Smooth muscle cell (in vitro differentiated cells): ENCODE data around the gene SPINK8. TPM values are rescaled to one million over a fixed set of nuclear protein-coding genes. Genes with fewer than 3 reads are reported as not detected.
"Not testable (repeated sequence)": the region's sequence is repeated elsewhere in the genome, so short reads cannot be mapped to it uniquely, and the experiment has no call there.

Experiments used
- DNase-seq: peaks from one replicate; lab custom pipeline; 2025; ENCODE audit not compliant: unreplicated experiment; lab: John Stamatoyannopoulos, UW
- H2AFZ ChIP-seq: fragments of 200-600 bp; sonication (generic); 2 replicates; pipeline ENCODE4 v1.6.0; 2016; ENCODE audit warnings: antibody characterized with exemption, low read depth, mild to moderate bottlenecking
- H3F3A ChIP-seq: fragments of 200-600 bp; sonication (generic); 2 replicates; pipeline ENCODE4 v1.6.0; 2017; ENCODE audit warnings: antibody characterized with exemption, low read depth
- H3K27ac ChIP-seq: fragments of 200-600 bp; sonication (generic); 2 replicates; pipeline ENCODE4 v1.5.1; 2016; ENCODE audit warnings: low read depth, mild to moderate bottlenecking
- H3K27me3 ChIP-seq: fragments of 200-600 bp; sonication (generic); 2 replicates; pipeline ENCODE4 v1.6.1; 2016; ENCODE audit warnings: low read depth, mild to moderate bottlenecking
- H3K36me3 ChIP-seq: fragments of 200-600 bp; sonication (generic); 2 replicates; pipeline ENCODE4 v1.5.1; 2016; ENCODE audit warnings: low read depth
- H3K4me1 ChIP-seq: fragments of 200-600 bp; sonication (generic); 2 replicates; pipeline ENCODE4 v1.5.1; 2016; ENCODE audit warnings: low read depth
- H3K4me2 ChIP-seq: fragments of 200-600 bp; sonication (generic); 2 replicates; pipeline ENCODE4 v1.6.0; 2016; ENCODE audit warnings: mild to moderate bottlenecking
- H3K4me3 ChIP-seq: fragments of 200-600 bp; sonication (generic); 2 replicates; pipeline ENCODE4 v1.5.1; 2016; ENCODE audit warnings: mild to moderate bottlenecking
- H3K79me2 ChIP-seq: fragments of 200-600 bp; sonication (generic); 2 replicates; pipeline ENCODE4 v1.6.0; 2016; ENCODE audit warnings: low read depth, mild to moderate bottlenecking
- H3K9ac ChIP-seq: fragments of 200-600 bp; sonication (generic); 2 replicates; pipeline ENCODE4 v1.6.0; 2016; ENCODE audit warnings: low read depth
- H3K9me3 ChIP-seq: fragments of 200-600 bp; sonication (generic); replicated peaks from 2 replicates; pipeline ENCODE4 v1.5.1; 2016; ENCODE audit warnings: low read depth
- H4K20me1 ChIP-seq: fragments of 200-600 bp; sonication (generic); 2 replicates; pipeline ENCODE4 v1.6.0; 2016; ENCODE audit warnings: low read depth
- WGBS: methylation state at CpG from one replicate; pipeline ENCODE4 v1.1.7; 2016; ENCODE audit warnings: low lambda C conversion rate; 5-methylcytosine and 5-hydroxymethylcytosine counted together
- polyA plus RNA-seq: library from polyadenylated mRNA; unstranded; fragments of >200 nt; fragmentation: Nextera tagmentation; extraction: Ambion mirVana; gene quantifications from 2 replicates; pipeline ENCODE4 v1.2.1, GENCODE V29; 2016
- total RNA-seq: library from RNA; depleted of rRNA; stranded (reverse); fragments of >200 nt; gene quantifications from 2 replicates; pipeline ENCODE4 v1.2.3, GENCODE V29; 2014
- TF ChIP-seq, protein P1 (sequence below): fragments of 200-600 bp; sonication (generic); IDR thresholded peaks from 2 replicates; pipeline ENCODE4 v1.5.1; 2017; ENCODE audit warnings: borderline replicate concordance, mild to moderate bottlenecking, antibody characterized with exemption; ENCODE audit not compliant: insufficient read depth, poor library complexity, severe bottlenecking

Gene SPINK8
- total and polyA plus RNA-seq, 2 experiments from 2014 or later, result not detected

DNA sequence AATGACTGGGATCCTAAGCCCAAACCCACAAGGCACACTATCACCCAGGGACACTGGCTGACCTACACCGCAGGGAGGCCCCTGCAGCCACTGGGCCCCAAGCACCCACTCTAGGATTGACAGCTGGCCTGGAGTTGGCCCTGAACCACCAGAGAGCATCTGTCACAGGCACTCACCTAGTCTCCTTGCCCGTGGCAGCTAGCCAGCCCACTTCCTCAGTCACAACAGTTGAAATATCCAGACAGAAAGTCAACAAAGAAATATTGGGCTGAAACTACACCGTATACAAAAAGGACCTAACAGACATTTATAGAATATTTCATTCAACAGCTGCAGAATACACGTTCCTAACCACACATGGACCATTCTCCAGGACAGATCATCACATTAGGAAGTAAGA, 5.2 kb upstream of the SPINK8 start:
- H3K79me2 ChIP-seq, result no peaks in the 10 kb centered on the region
- no peaks in the 10 kb centered on the region for H3K36me3 ChIP-seq
- no peak overlapping the region for H3K27ac ChIP-seq
- TF ChIP-seq, protein P1, sequence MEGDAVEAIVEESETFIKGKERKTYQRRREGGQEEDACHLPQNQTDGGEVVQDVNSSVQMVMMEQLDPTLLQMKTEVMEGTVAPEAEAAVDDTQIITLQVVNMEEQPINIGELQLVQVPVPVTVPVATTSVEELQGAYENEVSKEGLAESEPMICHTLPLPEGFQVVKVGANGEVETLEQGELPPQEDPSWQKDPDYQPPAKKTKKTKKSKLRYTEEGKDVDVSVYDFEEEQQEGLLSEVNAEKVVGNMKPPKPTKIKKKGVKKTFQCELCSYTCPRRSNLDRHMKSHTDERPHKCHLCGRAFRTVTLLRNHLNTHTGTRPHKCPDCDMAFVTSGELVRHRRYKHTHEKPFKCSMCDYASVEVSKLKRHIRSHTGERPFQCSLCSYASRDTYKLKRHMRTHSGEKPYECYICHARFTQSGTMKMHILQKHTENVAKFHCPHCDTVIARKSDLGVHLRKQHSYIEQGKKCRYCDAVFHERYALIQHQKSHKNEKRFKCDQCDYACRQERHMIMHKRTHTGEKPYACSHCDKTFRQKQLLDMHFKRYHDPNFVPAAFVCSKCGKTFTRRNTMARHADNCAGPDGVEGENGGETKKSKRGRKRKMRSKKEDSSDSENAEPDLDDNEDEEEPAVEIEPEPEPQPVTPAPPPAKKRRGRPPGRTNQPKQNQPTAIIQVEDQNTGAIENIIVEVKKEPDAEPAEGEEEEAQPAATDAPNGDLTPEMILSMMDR, result no peak
- H3K9me3 ChIP-seq, result no peaks in the 10 kb centered on the region
- H3K4me2 ChIP-seq, result no peak overlapping the region
- 95% methylated on average over 4 of the region's 4 CpGs for WGBS
- H3F3A ChIP-seq, result no peaks in the 10 kb centered on the region
- no peaks in the 10 kb centered on the region for H3K27me3 ChIP-seq
- no peak overlapping the region for H3K4me3 ChIP-seq
- H2AFZ ChIP-seq, result no peak overlapping the region
- no peaks in the 10 kb centered on the region for H3K4me1 ChIP-seq
- DNase-seq, result no peak
- H4K20me1 ChIP-seq, result no peaks in the 10 kb centered on the region
- H3K9ac ChIP-seq, result no peak overlapping the region

DNA sequence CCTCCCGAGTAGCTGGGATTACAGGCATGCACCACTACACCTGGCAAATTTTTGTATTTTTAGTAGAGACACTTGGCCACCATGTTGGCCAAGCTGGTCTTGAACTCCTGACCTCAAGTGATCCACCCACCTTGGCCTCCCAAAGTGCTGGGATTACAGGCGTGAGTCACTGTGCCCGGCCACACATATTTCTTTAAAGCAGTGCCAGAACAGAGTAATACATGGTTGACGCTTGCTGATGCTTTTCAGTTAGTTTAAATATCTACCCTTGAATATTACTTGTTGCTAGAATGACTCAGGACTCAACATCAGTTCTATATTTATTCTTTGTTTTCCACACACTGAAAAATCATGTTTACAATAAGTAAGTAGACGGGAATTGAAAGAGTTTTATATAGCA, 4.1 kb upstream of the SPINK8 start:
- H3K4me2 ChIP-seq, DNase-seq, H2AFZ ChIP-seq, H3K4me3 ChIP-seq, H4K20me1 ChIP-seq, H3K27me3 ChIP-seq, H3K79me2 ChIP-seq, H3K27ac ChIP-seq, H3F3A ChIP-seq, H3K4me1 ChIP-seq, H3K36me3 ChIP-seq, H3K9me3 ChIP-seq, H3K9ac ChIP-seq: not testable (repeated sequence)
- WGBS, result 84% methylated on average over 5 of the region's 5 CpGs

- not testable (repeated sequence) for H2AFZ ChIP-seq, H3F3A ChIP-seq, H4K20me1 ChIP-seq, H3K4me3 ChIP-seq, H3K9me3 ChIP-seq, H3K36me3 ChIP-seq, DNase-seq, H3K27me3 ChIP-seq, H3K4me1 ChIP-seq, H3K9ac ChIP-seq, H3K4me2 ChIP-seq, H3K79me2 ChIP-seq, H3K27ac ChIP-seq
- 88% methylated on average over 9 of the region's 9 CpGs for WGBS
These were observed 1.8 kb upstream of the SPINK8 start for GRCh38 chr3:48335286-48335685.

GRCh38 chr3:48334605-48335004, 1.1 kb upstream of the SPINK8 start:
- Histone ChIP-seq H3K27me3 (no peaks in the 10 kb centered on the region), H3K27ac (no peak overlapping the region), H3K9me3 (no peaks in the 10 kb centered on the region), H3K4me3 (no peak overlapping the region), H3K36me3 (no peaks in the 10 kb centered on the region), H3K4me1 (no peaks in the 10 kb centered on the region), H4K20me1 (no peaks in the 10 kb centered on the region), H2AFZ (no peak overlapping the region), H3F3A (no peaks in the 10 kb centered on the region), H3K4me2 (no peak overlapping the region), H3K9ac (no peak overlapping the region), H3K79me2 (no peaks in the 10 kb centered on the region)
- no peak for DNase-seq
- 87% methylated on average over 3 of the region's 3 CpGs for WGBS
- TF ChIP-seq, protein P1, result no peak

- not testable (repeated sequence) for H3K79me2 ChIP-seq, H3K27me3 ChIP-seq, H3K4me3 ChIP-seq, H3K36me3 ChIP-seq, H4K20me1 ChIP-seq, DNase-seq, H3K4me1 ChIP-seq, H3K27ac ChIP-seq, H3K9ac ChIP-seq, H2AFZ ChIP-seq, H3K9me3 ChIP-seq, H3F3A ChIP-seq, H3K4me2 ChIP-seq
- WGBS, result 83% methylated on average over 10 of the region's 10 CpGs
These were observed 1.6 kb downstream of the SPINK8 start for GRCh38 chr3:48331706-48332435.
